Heart left ventricle (tissue), 16 donors: ENCODE measurements around the gene MED12L. TPM values are rescaled to one million over a fixed set of nuclear protein-coding genes. Genes with fewer than 3 reads are reported as not detected.

Experiments
- ATAC-seq, 4 donors: fragments of 200-7000 bp; cut with Tn5 transposase; one replicate each; pipeline ENCODE4 v1.9.1; 2020 to 2022; ENCODE audit warnings: moderate library complexity in 4 of 4, mild to moderate bottlenecking in 3 of 4, moderate number of reproducible peaks in 1 of 4
- DNase-seq, 5 donors: peaks; one replicate each; pipeline ENCODE4 v3.0.0-alpha.2; 2020
- H3K27ac ChIP-seq, 12 donors: fragments of 200-600 bp; sonication (generic) in 4 of 12; one replicate each; pipeline versions ENCODE4 v1.5.0 to v1.8.0; 2016 to 2022; ENCODE audit warnings: mild to moderate bottlenecking in 2 of 12
- H3K27me3 ChIP-seq, 9 donors: fragments of 200-600 bp; sonication (generic) in 2 of 9; one replicate each; pipeline versions ENCODE4 v1.5.1 to v1.8.0; 2016 to 2022; ENCODE audit warnings: mild to moderate bottlenecking in 3 of 9
- H3K36me3 ChIP-seq, 9 donors: fragments of 200-600 bp; sonication (generic) in 2 of 9; one replicate each; pipeline versions ENCODE4 v1.5.0 to v1.8.0; 2018 to 2022; ENCODE audit warnings: mild to moderate bottlenecking in 2 of 9
- H3K4me1 ChIP-seq, 12 donors: fragments of 200-600 bp; sonication (generic) in 4 of 12; one replicate each; pipeline versions ENCODE4 v1.5.0 to v1.8.0; 2016 to 2022; ENCODE audit warnings: mild to moderate bottlenecking in 3 of 12
- H3K4me3 ChIP-seq, 12 donors: fragments of 200-600 bp; sonication (generic) in 4 of 12; one replicate each; pipeline versions ENCODE4 v1.5.0 to v1.8.0; 2017 to 2022; ENCODE audit warnings: mild to moderate bottlenecking in 9 of 12, moderate library complexity in 4 of 12
- H3K9me3 ChIP-seq, 12 donors: fragments of 200-600 bp; sonication (generic) in 4 of 12; one replicate each; pipeline versions ENCODE4 v1.5.0 to v1.8.0; 2016 to 2022; ENCODE audit warnings: mild to moderate bottlenecking in 1 of 12
- POLR2A ChIP-seq, 2 donors: fragments of 450-650 bp; IDR thresholded peaks; one replicate each; pipeline ENCODE4 v1.6.1; 2017; ENCODE audit warnings: antibody characterized with exemption in 2 of 2, mild to moderate bottlenecking in 2 of 2, moderate library complexity in 2 of 2
- WGBS, 4 donors: extraction: QIAGEN DNeasy Blood & Tissue Kit in 2 of 4; methylation state at CpG; one replicate each; pipeline versions ENCODE4 v1.1.5 to v1.1.7; 2013 to 2018; 5-methylcytosine and 5-hydroxymethylcytosine counted together
- intact Hi-C, 10 donors: fragments of 100-400 bp; cut with DNase I; formaldehyde crosslinking; loops; one replicate each; pipeline versions ENCODE4 v1.11.1 to v1.14.2; 2022
- polyA plus RNA-seq, 2 donors: library from polyadenylated mRNA; stranded (reverse); fragments of 200-250 nt; gene quantifications; one replicate each; pipeline ENCODE4 v1.2.3, GENCODE V29; 2013
- total RNA-seq, 9 donors: library from RNA; depleted of rRNA in 2 of 9; stranded (reverse); fragments of >200 nt in 2 of 9; fragmentation: NEBNext Ultra II Directional in 3 of 9; extraction: Animal tissue kit (Norgen Biotek cat#: 25700) in 3 of 9; gene quantifications; one replicate each; pipeline versions ENCODE4 v1.1.0 to v1.2.4, GENCODE V29; 2016 to 2023
- TF ChIP-seq, protein P1 (sequence below), 12 donors: fragments of 200-600 bp; sonication (generic) in 4 of 12; IDR thresholded peaks; one replicate each; pipeline versions ENCODE4 v1.5.0 to v1.8.0; 2018 to 2022; ENCODE audit warnings: antibody characterized with exemption in 12 of 12, mild to moderate bottlenecking in 5 of 12
- donor health status: ischemic (EF 13 %, LVEDD 7.1; RV severe dilation, severe dysfunction).
- donor health status: healthy with polysubstance abuse.
- donor health status: DM: no; HTN: yes; CAD: no.
- donor health status: DM: no; HTN: no; CAD: no.
- donor health status: ischemic (EF 25% LVEDD 6.9; RV normal size, moderate dysfunction).
- donor health status: ischemic (EF 25% LVEDD 5.7; RV mildly dilated, moderate dysfunction).
- donor health status: healthy.
- donor health status: DM: yes; HTN: yes; CAD: no.
- donor health status: ischemic (EF 35%, LVEDD 5.7; RV mildly dilated, moderate dysfunction).
- donor health status: nonischemic (EF 11% LVEDD 7.7; RV severe dilation, severe dysfunction).
- donor health status: DM: yes; HTN: yes; CAD: no.
- donor health status: PGD.
- donor health status: ischemic (EF 29% LVEDD 5.4; RV normal size, mild dysfunction).
- donor health status: nonischemic (EF 23%, LVEDD 6.1; RV moderate dilation, normal function).

The MED12L gene
- total and polyA plus RNA-seq, 11 donors = 0.06 to 2.1 (median 0.39) TPM

DNA sequence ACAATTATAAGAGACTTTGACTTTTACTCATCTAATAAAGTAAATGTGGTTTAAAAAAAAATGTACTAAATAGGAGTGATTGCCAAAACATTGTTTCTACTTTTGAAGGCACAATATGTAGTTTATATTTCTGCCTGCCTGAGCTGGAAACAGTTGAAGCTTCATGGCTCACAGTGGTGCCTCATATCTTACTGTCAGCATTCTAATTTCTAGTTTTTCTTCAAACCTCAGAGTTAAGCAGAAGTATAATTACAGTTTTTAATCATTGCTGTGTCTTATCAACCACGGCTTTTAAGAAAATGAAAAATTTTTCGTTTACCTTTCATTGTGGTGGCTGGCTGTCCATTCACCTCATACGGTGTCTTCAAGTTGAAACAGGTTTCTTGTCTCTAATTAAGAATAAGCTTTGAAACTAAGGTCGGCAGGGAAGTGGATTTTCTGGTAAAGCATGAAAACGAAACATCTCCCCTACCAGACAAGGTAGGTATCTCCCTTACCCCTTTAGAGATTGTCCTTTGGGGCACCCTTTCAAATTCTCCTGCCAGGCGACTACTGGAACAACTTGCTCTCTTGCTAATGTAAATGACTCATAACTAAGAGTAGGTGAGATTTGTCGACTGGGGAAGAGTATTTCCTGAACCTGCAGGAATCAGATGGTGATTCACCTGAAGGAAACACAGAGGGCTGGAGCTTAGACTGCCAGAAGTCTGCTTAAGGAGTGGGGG lies 231.0 kb downstream of the MED12L start, which contains the start of gene GPR87:
GPR87 (minus strand) TSS at position 554 of the 725 bp plus-strand sequence. CDS start 16,720 bp downstream, outside the sequence.
- ATAC-seq = no peak
- intact Hi-C loops = no loop called here
- DNase-seq = no peak
- no peaks in the 10 kb centered on the region for H3K9me3 ChIP-seq
- peaks cover 0 to 18% (median 0%) of the 10 kb centered on the region in 12 donors for H3K4me1 ChIP-seq
- no peak for TF ChIP-seq POLR2A (IDR thresholded peaks at IDR 0.05)
- TF ChIP-seq, protein P1, sequence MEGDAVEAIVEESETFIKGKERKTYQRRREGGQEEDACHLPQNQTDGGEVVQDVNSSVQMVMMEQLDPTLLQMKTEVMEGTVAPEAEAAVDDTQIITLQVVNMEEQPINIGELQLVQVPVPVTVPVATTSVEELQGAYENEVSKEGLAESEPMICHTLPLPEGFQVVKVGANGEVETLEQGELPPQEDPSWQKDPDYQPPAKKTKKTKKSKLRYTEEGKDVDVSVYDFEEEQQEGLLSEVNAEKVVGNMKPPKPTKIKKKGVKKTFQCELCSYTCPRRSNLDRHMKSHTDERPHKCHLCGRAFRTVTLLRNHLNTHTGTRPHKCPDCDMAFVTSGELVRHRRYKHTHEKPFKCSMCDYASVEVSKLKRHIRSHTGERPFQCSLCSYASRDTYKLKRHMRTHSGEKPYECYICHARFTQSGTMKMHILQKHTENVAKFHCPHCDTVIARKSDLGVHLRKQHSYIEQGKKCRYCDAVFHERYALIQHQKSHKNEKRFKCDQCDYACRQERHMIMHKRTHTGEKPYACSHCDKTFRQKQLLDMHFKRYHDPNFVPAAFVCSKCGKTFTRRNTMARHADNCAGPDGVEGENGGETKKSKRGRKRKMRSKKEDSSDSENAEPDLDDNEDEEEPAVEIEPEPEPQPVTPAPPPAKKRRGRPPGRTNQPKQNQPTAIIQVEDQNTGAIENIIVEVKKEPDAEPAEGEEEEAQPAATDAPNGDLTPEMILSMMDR (IDR thresholded peaks at IDR 0.05) = no peak
- 76 to 79% (median 77%) methylated on average over 7 of the region's 7 CpGs for WGBS, 4 donors
- no peak within 1 kb of the TSS for H3K27ac ChIP-seq
- no peaks in the 10 kb centered on the region for H3K36me3 ChIP-seq
- no peak within 1 kb of the TSS for H3K4me3 ChIP-seq
- no peaks in the 10 kb centered on the region for H3K27me3 ChIP-seq

- H3K36me3 ChIP-seq = no peaks in the 10 kb centered on the region
- no peaks in the 10 kb centered on the region for H3K27me3 ChIP-seq
- no peak overlapping the region for H3K4me3 ChIP-seq
- intact Hi-C loops = no loop called here
- TF ChIP-seq, protein P1 (IDR thresholded peaks at IDR 0.05) = no peak
- TF ChIP-seq POLR2A (IDR thresholded peaks at IDR 0.05) = no peak
- DNase-seq (no peak), ATAC-seq (no peak)
- H3K4me1 ChIP-seq = peaks cover 0 to 27% (median 0%) of the 10 kb centered on the region in 12 donors
- H3K9me3 ChIP-seq = no peaks in the 10 kb centered on the region
- H3K27ac ChIP-seq = peak overlapping the region in 1 of 12 donors; percentile 57
These were observed 232.8 kb downstream of the MED12L start for GRCh38 chr3:151318313-151318712.

- Histone ChIP-seq H3K4me3 (no peak overlapping the region), H3K27ac (peak overlapping the region in 1 of 12 donors; percentile 57), H3K36me3 (no peaks in the 10 kb centered on the region), H3K27me3 (no peaks in the 10 kb centered on the region), H3K4me1 (peaks cover 0 to 27% (median 0%) of the 10 kb centered on the region in 12 donors), H3K9me3 (no peaks in the 10 kb centered on the region)
- TF ChIP-seq, protein P1 (IDR thresholded peaks at IDR 0.05) = no peak
- TF ChIP-seq POLR2A (IDR thresholded peaks at IDR 0.05) = no peak
- DNase-seq (no peak), ATAC-seq (no peak)
- WGBS, 4 donors = 87 to 91% (median 89%) methylated on average over 7 of the region's 7 CpGs
- intact Hi-C loops = no loop called here
These were observed 233.5 kb downstream of the MED12L start for GRCh38 chr3:151318991-151319390.

GRCh38 chr3:151319628-151320027 lies 234.2 kb downstream of the MED12L start:
- TF ChIP-seq, protein P1 (IDR thresholded peaks at IDR 0.05) = no peak
- no peak for TF ChIP-seq POLR2A (IDR thresholded peaks at IDR 0.05)
- H3K36me3 ChIP-seq = no peaks in the 10 kb centered on the region
- H3K4me1 ChIP-seq = peaks cover 0 to 27% (median 0%) of the 10 kb centered on the region in 12 donors
- no peak overlapping the region for H3K27ac ChIP-seq
- 87 to 94% (median 90%) methylated on average over 4 of the region's 4 CpGs for WGBS, 4 donors
- intact Hi-C loops = no loop called here
- H3K9me3 ChIP-seq = no peaks in the 10 kb centered on the region
- DNase-seq (no peak), ATAC-seq (no peak)
- no peak overlapping the region for H3K4me3 ChIP-seq
- no peaks in the 10 kb centered on the region for H3K27me3 ChIP-seq
